Measurements from ENCODE around the gene CAMK2D.

GRCh38 chr4:113548303-113548702 is 213.2 kb downstream of the CAMK2D start:
- TF ChIP-seq, protein P1, sequence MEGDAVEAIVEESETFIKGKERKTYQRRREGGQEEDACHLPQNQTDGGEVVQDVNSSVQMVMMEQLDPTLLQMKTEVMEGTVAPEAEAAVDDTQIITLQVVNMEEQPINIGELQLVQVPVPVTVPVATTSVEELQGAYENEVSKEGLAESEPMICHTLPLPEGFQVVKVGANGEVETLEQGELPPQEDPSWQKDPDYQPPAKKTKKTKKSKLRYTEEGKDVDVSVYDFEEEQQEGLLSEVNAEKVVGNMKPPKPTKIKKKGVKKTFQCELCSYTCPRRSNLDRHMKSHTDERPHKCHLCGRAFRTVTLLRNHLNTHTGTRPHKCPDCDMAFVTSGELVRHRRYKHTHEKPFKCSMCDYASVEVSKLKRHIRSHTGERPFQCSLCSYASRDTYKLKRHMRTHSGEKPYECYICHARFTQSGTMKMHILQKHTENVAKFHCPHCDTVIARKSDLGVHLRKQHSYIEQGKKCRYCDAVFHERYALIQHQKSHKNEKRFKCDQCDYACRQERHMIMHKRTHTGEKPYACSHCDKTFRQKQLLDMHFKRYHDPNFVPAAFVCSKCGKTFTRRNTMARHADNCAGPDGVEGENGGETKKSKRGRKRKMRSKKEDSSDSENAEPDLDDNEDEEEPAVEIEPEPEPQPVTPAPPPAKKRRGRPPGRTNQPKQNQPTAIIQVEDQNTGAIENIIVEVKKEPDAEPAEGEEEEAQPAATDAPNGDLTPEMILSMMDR (IDR thresholded peaks at IDR 0.05), result no peak
- no peak for TF ChIP-seq POLR2A (IDR thresholded peaks at IDR 0.05)
- TF ChIP-seq POLR2AphosphoS5 (IDR thresholded peaks at IDR 0.05), result no peak
